K562 (cell line): ENCODE data around the gene HAVCR1. TPM values are rescaled to one million over a fixed set of nuclear protein-coding genes. Genes with fewer than 3 reads are reported as not detected.

Source experiments
- ATAC-seq: fragments of 200-7000 bp; cut with Tn5 transposase; 3 replicates; pipeline ENCODE4 v1.9.1; 2020; ENCODE audit warnings: moderate library complexity
- BruUV-seq: library from RNA; stranded (reverse); fragments of 400-500 nt; replicated peaks from 2 replicates; lab custom pipeline; 2021; lab: Mats Ljungman, UMichigan
- CTCF ChIA-PET: fragments of 300-600 bp; formaldehyde crosslinking; extraction: SDS; loops from one replicate; lab custom pipeline; 2021; ENCODE audit warnings: low intra/inter-chr PET ratio; lab: Yijun Ruan, JAX
- POLR2A ChIA-PET: fragments of 300-600, 350-650 bp; sonication (Branson Sonifier 250); formaldehyde crosslinking; extraction: SDS; loops from one replicate; lab custom pipeline; 2021; ENCODE audit warnings: antibody characterized with exemption, inconsistent platforms; lab: Yijun Ruan, JAX
- DNase-seq, 4 experiments: peaks; one replicate each; pipeline versions ENCODE4 v3.0.0 to v3.0.0-alpha.2; 2011 to 2018; ENCODE audit warnings: low spot score in 3 of 4, mixed read lengths in 3 of 4; ENCODE audit errors: extremely low read depth in 1 of 4
- FAIRE-seq: peaks from 2 replicates; lab custom pipeline; 2011; peaks lifted over from hg19 to GRCh38; lab: Jason Lieb, UNC
- H2AFZ ChIP-seq: 2 replicates; pipeline ENCODE4 v1.6.0; 2011; ENCODE audit warnings: low read depth, low read length, control low read depth, inconsistent platforms
- H3K27ac ChIP-seq: fragments of 200-600 bp; 3 replicates; pipeline ENCODE4 v1.8.0; 2011; ENCODE audit warnings: low read depth, mild to moderate bottlenecking, control low read depth, inconsistent platforms, low read length, moderate library complexity, mixed read lengths; ENCODE audit errors: extremely low read depth
- H3K27me3 ChIP-seq, 2 experiments: fragments of 300-600 bp in 1 of 2; 2 replicates in 1 of 2; 3 replicates in 1 of 2; pipeline versions ENCODE4 v1.6.0 to v1.8.0; 2011; ENCODE audit warnings: inconsistent platforms in 2 of 2, low read length in 2 of 2, mild to moderate bottlenecking in 1 of 2, mixed read lengths in 1 of 2, moderate library complexity in 1 of 2; ENCODE audit not compliant: control insufficient read depth in 2 of 2, insufficient read depth in 2 of 2
- H3K36me3 ChIP-seq: fragments of 300-600 bp; 3 replicates; pipeline ENCODE4 v1.8.0; 2011; ENCODE audit warnings: mild to moderate bottlenecking, low read length, inconsistent platforms; ENCODE audit not compliant: control insufficient read depth, insufficient read depth
- H3K4me1 ChIP-seq, 2 experiments: fragments of 200-600 bp in 1 of 2; replicated peaks in 1 of 2; 2 replicates in 1 of 2; 3 replicates in 1 of 2; pipeline versions ENCODE4 v1.5.1 to v1.8.0; 2011; ENCODE audit warnings: inconsistent platforms in 2 of 2, low read length in 2 of 2, mild to moderate bottlenecking in 1 of 2, mixed read lengths in 1 of 2, moderate library complexity in 1 of 2; ENCODE audit not compliant: control insufficient read depth in 2 of 2, insufficient read depth in 2 of 2
- H3K4me2 ChIP-seq: 2 replicates; pipeline ENCODE4 v1.6.1; 2011; ENCODE audit warnings: low read length, control low read depth, inconsistent platforms, mixed read lengths; ENCODE audit not compliant: insufficient read depth
- H3K4me3 ChIP-seq: fragments of 200-600 bp; sonication (generic), shearing (Covaris generic); 2 replicates; pipeline ENCODE4 v1.5.1; 2016; ENCODE audit warnings: control low read depth, inconsistent platforms
- H3K79me2 ChIP-seq: fragments of 200-600 bp; 3 replicates; pipeline ENCODE4 v1.8.0; 2011; ENCODE audit warnings: low read length, inconsistent platforms; ENCODE audit not compliant: control insufficient read depth, insufficient read depth
- H3K9ac ChIP-seq, 2 experiments: 2 replicates each; pipeline versions ENCODE4 v1.6.0 to v1.6.1; 2011; ENCODE audit warnings: low read depth in 2 of 2, low read length in 2 of 2, control low read depth in 1 of 2, inconsistent platforms in 1 of 2, mild to moderate bottlenecking in 1 of 2, mixed read lengths in 1 of 2; ENCODE audit not compliant: insufficient read depth in 1 of 2
- H3K9me1 ChIP-seq: one replicate; pipeline ENCODE4 v1.6.0; 2011; ENCODE audit warnings: inconsistent platforms, mild to moderate bottlenecking, low read length, moderate library complexity; ENCODE audit not compliant: control insufficient read depth, insufficient read depth
- H3K9me3 ChIP-seq: replicated peaks from 2 replicates; pipeline ENCODE4 v1.5.1; 2011; ENCODE audit warnings: low read depth, low read length, inconsistent platforms; ENCODE audit not compliant: control insufficient read depth, insufficient read depth
- H4K20me1 ChIP-seq: replicated peaks from 2 replicates; pipeline ENCODE4 v1.6.1; 2011; ENCODE audit warnings: low read length, inconsistent platforms, mixed read lengths; ENCODE audit not compliant: control insufficient read depth, insufficient read depth
- ELF2 ChIP-seq: fragments of 250-450 bp; sonication (Bioruptor Pico); IDR thresholded peaks from 2 replicates; pipeline ENCODE4 v1.5.0; 2021; ENCODE audit warnings: mild to moderate bottlenecking
- GATA2 ChIP-seq: sonication (generic); formaldehyde crosslinking; IDR thresholded peaks from 2 replicates; pipeline ENCODE4 v1.4.0; 2020; ENCODE audit warnings: mild to moderate bottlenecking, missing genetic modification reagents
- MNT ChIP-seq, 2 experiments: fragments of 450-650 bp; conservative IDR thresholded peaks; 2 replicates each; pipeline ENCODE4 v1.6.1; 2017; ENCODE audit warnings: mild to moderate bottlenecking in 2 of 2, moderate library complexity in 2 of 2
- NELFE ChIP-seq: IDR thresholded peaks from 2 replicates; pipeline ENCODE4 v1.6.1; 2011; ENCODE audit warnings: mild to moderate bottlenecking; ENCODE audit not compliant: insufficient read depth, insufficient read length
- REST ChIP-seq, 2 experiments: fragments of 450-650 bp; formaldehyde crosslinking in 1 of 2; IDR thresholded peaks; 2 replicates each; pipeline versions ENCODE4 v1.4.0 to v1.6.1; 2014 to 2020; ENCODE audit warnings: mild to moderate bottlenecking in 2 of 2, borderline replicate concordance in 1 of 2, low read depth in 1 of 2
- THRA ChIP-seq: fragments of 450-650 bp; IDR thresholded peaks from 2 replicates; pipeline ENCODE4 v1.6.1; 2017; ENCODE audit warnings: mild to moderate bottlenecking, moderate library complexity
- ZNF766 ChIP-seq: fragments of 200-800 bp; sonication (Bioruptor generic); conservative IDR thresholded peaks from 2 replicates; pipeline ENCODE4 v1.6.1; 2016; ENCODE audit warnings: missing genetic modification characterization, missing compliant biosample characterization
- WGBS: fragments of 100-300 bp; shearing (Covaris generic); methylation state at CpG from one replicate; pipeline ENCODE4 v1.1.6; 2016; ENCODE audit warnings: low coverage, mixed read lengths; ENCODE audit not compliant: insufficient coverage; ENCODE audit errors: missing lambda C conversion rate; 5-methylcytosine and 5-hydroxymethylcytosine counted together
- in situ Hi-C: fragments of 300-500 bp; cut with MboI; formaldehyde crosslinking; loops from 4 replicates; pipeline ENCODE4 v1.15.0; 2018; ENCODE audit warnings: inconsistent platforms, mixed read lengths
- intact Hi-C: fragments of 100-400 bp; cut with micrococcal nuclease; formaldehyde crosslinking; loops from 2 replicates; pipeline ENCODE4 v1.14.2; 2022
- polyA plus RNA-seq, 8 experiments: library from polyadenylated mRNA; depleted of rRNA in 4 of 8; stranded (reverse) in 5 of 8; unstranded in 3 of 8; fragments of >200 nt; fragmentation: Nextera tagmentation in 2 of 8; fragmentation: Illumina TruSeq in 1 of 8; extraction: Ambion mirVana in 2 of 8; extraction: Trizol in 1 of 8; gene quantifications; 2 replicates each; pipeline versions ENCODE4 v1.2.1 to v1.2.3, GENCODE V29; 2011 to 2014; ENCODE audit warnings: inconsistent platforms in 1 of 8, missing spikeins in 1 of 8
- total RNA-seq, 7 experiments: library from RNA; depleted of rRNA in 6 of 7; stranded (reverse); fragments of >200 nt in 6 of 7; fragmentation: Illumina TruSeq in 2 of 7; extraction: Trizol in 2 of 7; gene quantifications; 2 replicates each; pipeline versions ENCODE4 v1.2.1 to v1.2.3, GENCODE V29; 2011 to 2021; ENCODE audit warnings: low replicate concordance in 1 of 7

HAVCR1 gene
- total and polyA plus RNA-seq, 9 of the 15 experiments (the other 6 are each of a cell fraction or from before 2014, with no cell fraction given): 0.04 TPM; not detected in 8

GRCh38 chr5:157088342-157088990, 29.6 kb upstream of the HAVCR1 start:
- intact Hi-C loops: no loop called here
- BruUV-seq: no TSS peak
- no peak overlapping the region for H2AFZ ChIP-seq

More at GRCh38 chr5:157088342-157088990, 29.6 kb upstream of the HAVCR1 start:
- no peak overlapping the region for H3K27ac ChIP-seq
- no peak overlapping the region for H3K4me3 ChIP-seq
- DNase-seq (no peak), FAIRE-seq (no peak), ATAC-seq (no peak)
- POLR2A ChIA-PET: no interaction called here
- in situ Hi-C loops: no loop called here
- H4K20me1 ChIP-seq: no peaks in the 10 kb centered on the region
- H3K4me1 ChIP-seq: no peaks in the 10 kb centered on the region
- no peak overlapping the region for H3K4me2 ChIP-seq
- WGBS: 3% methylated on average over 3 of the region's 3 CpGs
- TF ChIP-seq NELFE (no peak), GATA2 (CRISPR knock-in tag) (no peak), THRA (no peak), ZNF766 (CRISPR knock-in tag) (no peak), ELF2 (CRISPR knock-in tag) (no peak), REST (IDR thresholded peaks at IDR 0.05; ENCODE audit: borderline replicate concordance) (no peak), REST (CRISPR knock-in tag; IDR thresholded peaks at IDR 0.05; ENCODE audit: low read depth) (no peak), MNT (conservative IDR thresholded peaks at IDR 0.05) (no peak)
- H3K36me3 ChIP-seq: no peaks in the 10 kb centered on the region
- CTCF ChIA-PET: no interaction called here
- no peaks in the 10 kb centered on the region for H3K9me1 ChIP-seq
- no peak overlapping the region for H3K9ac ChIP-seq
- H3K79me2 ChIP-seq: no peaks in the 10 kb centered on the region
- no peaks in the 10 kb centered on the region for H3K9me3 ChIP-seq
- H3K27me3 ChIP-seq: no peaks in the 10 kb centered on the region; a peak in 1 of 5 replicates
